T-helper 2 cell treated with Interferon-gamma antibody and Interleukin-4, amounts not matched to agents 5 μg/mL and 100 μg/mL, for 36 hours (primary cell): Measurements from ENCODE around the gene EIF5.

Experiments used
- DNase-seq: peaks from one replicate; pipeline ENCODE4 v3.0.0; 2021; ENCODE audit warnings: low spot score
- H3K27ac Mint-ChIP-seq: one replicate; pipeline ENCODE4 v1.8.0; 2021; ENCODE audit warnings: mild to moderate bottlenecking, mixed read lengths
- H3K27me3 Mint-ChIP-seq: one replicate; pipeline ENCODE4 v1.8.0; 2021; ENCODE audit warnings: low read depth, mixed read lengths
- H3K36me3 Mint-ChIP-seq: one replicate; pipeline ENCODE4 v1.8.0; 2021; ENCODE audit warnings: low read depth, mixed read lengths
- H3K4me1 Mint-ChIP-seq: one replicate; pipeline ENCODE4 v1.8.0; 2021; ENCODE audit warnings: low read depth, mixed read lengths
- H3K4me3 Mint-ChIP-seq: one replicate; pipeline ENCODE4 v1.8.0; 2022; ENCODE audit warnings: mild to moderate bottlenecking, moderate library complexity, mixed read lengths
- H3K9me3 Mint-ChIP-seq: one replicate; pipeline ENCODE4 v1.8.0; 2021; ENCODE audit warnings: mixed read lengths

EIF5 gene

DNA sequence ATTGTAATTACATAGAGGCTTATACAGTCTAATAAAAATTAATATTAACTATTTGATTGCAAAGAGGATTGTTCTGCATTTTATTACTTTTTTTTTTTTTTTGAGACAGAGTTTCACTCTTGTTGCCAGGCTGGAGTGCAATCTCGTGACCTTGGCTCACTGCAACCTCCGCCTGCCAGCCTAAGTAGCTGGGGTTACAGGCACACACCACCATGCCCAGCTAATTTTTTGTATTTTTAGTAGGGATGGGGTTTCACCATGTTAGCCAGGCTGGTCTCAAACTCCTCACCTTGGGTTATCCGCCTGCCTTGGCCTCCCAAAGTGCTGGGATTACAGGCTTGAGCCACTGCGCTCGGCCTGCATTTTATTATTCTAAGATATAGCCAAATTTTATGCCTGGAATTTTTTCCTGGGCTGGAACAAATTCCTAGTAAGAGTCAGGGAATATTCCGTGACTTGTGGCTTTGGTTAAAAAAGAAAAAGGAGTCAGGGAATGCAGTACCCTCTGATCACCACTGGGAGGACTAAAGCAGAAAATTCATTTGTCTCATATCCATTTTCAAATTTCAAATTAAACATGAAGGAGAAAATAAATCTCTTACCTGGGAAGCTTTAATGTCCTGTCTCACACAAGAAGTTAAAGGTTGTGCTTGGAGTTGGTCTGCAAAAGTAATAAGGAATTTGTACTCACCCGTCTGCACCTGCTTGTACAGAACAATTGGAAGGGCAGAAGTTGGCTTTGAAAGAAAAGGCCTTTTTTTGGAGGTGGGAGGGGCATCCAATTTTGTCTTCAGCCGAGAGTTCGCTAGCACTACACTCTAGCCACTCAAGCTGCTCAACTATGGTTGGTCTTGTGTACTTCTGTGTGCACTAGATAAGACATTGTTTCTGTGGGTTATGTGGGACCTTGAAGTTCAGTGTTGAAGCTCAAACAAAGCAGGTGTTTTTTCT is 59.9 kb downstream of the EIF5 start:
- no peak for DNase-seq
- no peaks in the 10 kb centered on the region for H3K36me3 Mint-ChIP-seq
- no peaks in the 10 kb centered on the region for H3K9me3 Mint-ChIP-seq
- peaks cover 35% of the 10 kb centered on the region for H3K4me1 Mint-ChIP-seq
- peak overlapping the region; percentile 49 for H3K27ac Mint-ChIP-seq
- H3K27me3 Mint-ChIP-seq = no peaks in the 10 kb centered on the region
- H3K4me3 Mint-ChIP-seq = peak overlapping the region; percentile 36
